Measurements from ENCODE around the gene ZSWIM5.
A peak's percentile ranks its signal among the peaks of the same experiment; 100 is the strongest.

The ZSWIM5 gene

GRCh38 chr1:45010855-45011811, 195.3 kb downstream of the ZSWIM5 start, which contains the start of gene HECTD3:
TSS of gene HECTD3 (minus strand) at chr1:45011324. CDS start at chr1:45011257, 67 bp downstream.
- DNase-seq (ENCODE audit: low read depth in 1 of 2, low spot score in 1 of 2) = peak; percentile 80 to 86
- TF ChIP-seq POLR2AphosphoS5 (IDR thresholded peaks at IDR 0.05; ENCODE audit: low read depth) (peak; percentile 30; the same call in 1 of the 2 replicates), REST (IDR thresholded peaks at IDR 0.05; ENCODE audit: insufficient replicate concordance, low read depth) (peak; percentile 12), GABPA (IDR thresholded peaks at IDR 0.05; ENCODE audit: low read depth) (no peak)
- TF ChIP-seq, protein P1, sequence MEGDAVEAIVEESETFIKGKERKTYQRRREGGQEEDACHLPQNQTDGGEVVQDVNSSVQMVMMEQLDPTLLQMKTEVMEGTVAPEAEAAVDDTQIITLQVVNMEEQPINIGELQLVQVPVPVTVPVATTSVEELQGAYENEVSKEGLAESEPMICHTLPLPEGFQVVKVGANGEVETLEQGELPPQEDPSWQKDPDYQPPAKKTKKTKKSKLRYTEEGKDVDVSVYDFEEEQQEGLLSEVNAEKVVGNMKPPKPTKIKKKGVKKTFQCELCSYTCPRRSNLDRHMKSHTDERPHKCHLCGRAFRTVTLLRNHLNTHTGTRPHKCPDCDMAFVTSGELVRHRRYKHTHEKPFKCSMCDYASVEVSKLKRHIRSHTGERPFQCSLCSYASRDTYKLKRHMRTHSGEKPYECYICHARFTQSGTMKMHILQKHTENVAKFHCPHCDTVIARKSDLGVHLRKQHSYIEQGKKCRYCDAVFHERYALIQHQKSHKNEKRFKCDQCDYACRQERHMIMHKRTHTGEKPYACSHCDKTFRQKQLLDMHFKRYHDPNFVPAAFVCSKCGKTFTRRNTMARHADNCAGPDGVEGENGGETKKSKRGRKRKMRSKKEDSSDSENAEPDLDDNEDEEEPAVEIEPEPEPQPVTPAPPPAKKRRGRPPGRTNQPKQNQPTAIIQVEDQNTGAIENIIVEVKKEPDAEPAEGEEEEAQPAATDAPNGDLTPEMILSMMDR (IDR thresholded peaks at IDR 0.05; ENCODE audit: insufficient read depth, low read length) = no peak
- H3K27ac ChIP-seq (replicated peaks) = peak within 1 kb of the TSS; percentile 71
- H3K27me3 ChIP-seq (ENCODE audit: insufficient read depth, poor library complexity, severe bottlenecking) = no peaks in the 10 kb centered on the region
- peak within 1 kb of the TSS; percentile 77 for H3K4me3 ChIP-seq (replicated peaks; ENCODE audit: insufficient read depth, low read length)

- TF ChIP-seq POLR2AphosphoS5 (IDR thresholded peaks at IDR 0.05; ENCODE audit: low read depth) (no peak), GABPA (IDR thresholded peaks at IDR 0.05; ENCODE audit: low read depth) (no peak), SPI1 (IDR thresholded peaks at IDR 0.05; ENCODE audit: borderline replicate concordance, low read depth) (no peak), REST (IDR thresholded peaks at IDR 0.05; ENCODE audit: insufficient replicate concordance, low read depth) (no peak)
- TF ChIP-seq, protein P1 (IDR thresholded peaks at IDR 0.05; ENCODE audit: insufficient read depth, low read length) = no peak
- DNase-seq (ENCODE audit: low read depth in 1 of 2, low spot score in 1 of 2) = no peak
- peak overlapping the region; percentile 77 for H3K4me3 ChIP-seq (replicated peaks; ENCODE audit: insufficient read depth, low read length)
- H3K27me3 ChIP-seq (ENCODE audit: insufficient read depth, poor library complexity, severe bottlenecking) = no peaks in the 10 kb centered on the region
- H3K27ac ChIP-seq (replicated peaks) = no peak overlapping the region
These were observed 196.2 kb downstream of the ZSWIM5 start for GRCh38 chr1:45009956-45010854.

GRCh38 chr1:45009296-45009865, 197.0 kb downstream of the ZSWIM5 start:
- Histone ChIP-seq H3K27me3 (ENCODE audit: insufficient read depth, poor library complexity, severe bottlenecking) (no peaks in the 10 kb centered on the region), H3K27ac (replicated peaks) (no peak overlapping the region), H3K4me3 (replicated peaks; ENCODE audit: insufficient read depth, low read length) (no peak overlapping the region)
- TF ChIP-seq POLR2AphosphoS5 (IDR thresholded peaks at IDR 0.05; ENCODE audit: low read depth) = no peak
- TF ChIP-seq REST (IDR thresholded peaks at IDR 0.05; ENCODE audit: insufficient replicate concordance, low read depth) = no peak
- no peak for TF ChIP-seq SPI1 (IDR thresholded peaks at IDR 0.05; ENCODE audit: borderline replicate concordance, low read depth)
- TF ChIP-seq, protein P1 (IDR thresholded peaks at IDR 0.05; ENCODE audit: insufficient read depth, low read length) = no peak
- TF ChIP-seq GABPA (IDR thresholded peaks at IDR 0.05; ENCODE audit: low read depth) = no peak
- no peak for DNase-seq (ENCODE audit: low read depth in 1 of 2, low spot score in 1 of 2)
